GM21529 (cell line): ENCODE data around the gene LRP1.

ENCODE experiments used
- ATAC-seq: cut with Tn5 transposase; IDR thresholded peaks from one replicate; pipeline ENCODE4 v1.9.1; 2021; ENCODE audit not compliant: unreplicated experiment

Gene LRP1

DNA sequence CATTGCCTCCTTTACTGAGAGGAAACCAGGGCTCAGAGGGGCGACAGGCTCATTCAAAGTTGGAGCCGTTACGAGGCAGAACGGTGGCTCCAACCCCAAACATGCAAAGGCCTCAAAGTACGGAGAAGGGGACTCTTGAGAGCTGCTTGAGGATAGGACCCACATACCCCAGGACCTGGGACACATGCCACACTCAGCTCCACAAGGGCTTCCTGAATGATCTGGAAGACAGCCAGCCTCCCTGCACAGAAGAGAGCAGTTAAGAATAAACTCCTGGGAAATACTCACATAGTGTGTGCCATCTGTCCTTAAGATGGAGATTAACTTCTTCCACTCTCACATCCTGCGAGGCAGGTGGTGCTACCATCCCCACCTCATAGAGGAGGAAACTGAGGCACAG, 61.8 kb downstream of the LRP1 start:
- no peak for ATAC-seq

DNA sequence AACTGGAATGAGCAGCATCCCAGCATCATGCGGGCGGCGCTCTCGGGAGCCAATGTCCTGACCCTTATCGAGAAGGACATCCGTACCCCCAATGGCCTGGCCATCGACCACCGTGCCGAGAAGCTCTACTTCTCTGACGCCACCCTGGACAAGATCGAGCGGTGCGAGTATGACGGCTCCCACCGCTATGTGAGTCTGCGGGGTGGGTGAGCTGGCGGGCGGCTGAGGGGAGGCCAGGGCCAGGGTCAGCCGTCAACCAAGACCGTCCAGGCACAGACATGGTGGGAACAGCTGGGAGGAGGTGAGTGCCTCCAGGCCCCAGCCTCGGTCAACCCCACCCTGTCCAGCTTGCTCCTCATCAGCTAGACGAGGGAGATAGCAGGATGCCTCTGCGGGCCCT, 62.5 kb downstream of the LRP1 start:
- ATAC-seq: no peak

GRCh38 chr12:57191410-57191809, 63.1 kb downstream of the LRP1 start:
- ATAC-seq: no peak

DNA sequence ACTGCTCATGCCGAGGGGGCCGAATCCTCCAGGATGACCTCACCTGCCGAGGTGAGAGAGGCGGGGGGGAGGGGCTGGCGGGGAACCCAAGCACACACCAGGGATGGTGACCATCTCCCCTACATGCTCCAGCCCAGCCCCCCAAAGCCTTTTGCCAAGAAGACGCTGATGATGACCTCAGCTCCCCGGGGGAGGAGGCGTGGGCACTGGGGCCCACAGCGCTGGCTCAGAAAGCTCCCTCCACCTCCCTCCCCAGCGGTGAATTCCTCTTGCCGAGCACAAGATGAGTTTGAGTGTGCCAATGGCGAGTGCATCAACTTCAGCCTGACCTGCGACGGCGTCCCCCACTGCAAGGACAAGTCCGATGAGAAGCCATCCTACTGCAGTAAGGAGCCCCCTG, 64.6 kb downstream of the LRP1 start:
- no peak for ATAC-seq

DNA sequence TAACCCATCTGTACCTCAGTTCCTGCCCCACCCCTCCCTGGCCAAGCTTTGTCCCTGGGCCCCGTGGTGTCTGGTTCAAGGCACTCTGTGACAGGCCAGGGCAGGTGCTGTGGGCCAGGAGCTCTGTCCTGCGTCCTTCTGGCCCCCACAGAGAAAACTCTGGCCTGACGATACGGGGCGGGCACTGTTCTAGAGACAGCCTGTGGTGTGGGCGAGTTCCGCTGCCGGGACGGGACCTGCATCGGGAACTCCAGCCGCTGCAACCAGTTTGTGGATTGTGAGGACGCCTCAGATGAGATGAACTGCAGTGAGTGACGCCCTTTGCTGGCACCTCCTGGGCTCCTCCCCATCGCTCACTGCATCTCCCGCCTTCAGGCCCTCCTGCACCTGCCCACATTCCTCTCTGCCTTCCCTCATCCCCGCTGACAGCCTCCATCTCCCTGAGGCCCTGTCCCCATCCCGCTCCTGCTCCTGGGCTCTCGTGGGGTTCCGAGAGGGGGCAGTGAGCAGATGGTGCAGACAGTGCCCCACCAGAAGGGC, 65.5 kb downstream of the LRP1 start:
- ATAC-seq: no peak

DNA sequence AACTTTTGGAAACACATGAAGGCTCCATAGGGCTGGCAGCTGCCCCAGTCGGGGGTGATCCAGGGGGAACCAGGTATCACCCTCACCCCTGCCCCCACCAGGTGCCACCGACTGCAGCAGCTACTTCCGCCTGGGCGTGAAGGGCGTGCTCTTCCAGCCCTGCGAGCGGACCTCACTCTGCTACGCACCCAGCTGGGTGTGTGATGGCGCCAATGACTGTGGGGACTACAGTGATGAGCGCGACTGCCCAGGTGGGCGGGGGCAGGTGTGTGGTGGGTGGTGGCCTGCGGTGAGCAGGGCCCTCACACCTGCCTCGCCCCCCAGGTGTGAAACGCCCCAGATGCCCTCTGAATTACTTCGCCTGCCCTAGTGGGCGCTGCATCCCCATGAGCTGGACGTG, 66.0 kb downstream of the LRP1 start:
- no peak for ATAC-seq

DNA sequence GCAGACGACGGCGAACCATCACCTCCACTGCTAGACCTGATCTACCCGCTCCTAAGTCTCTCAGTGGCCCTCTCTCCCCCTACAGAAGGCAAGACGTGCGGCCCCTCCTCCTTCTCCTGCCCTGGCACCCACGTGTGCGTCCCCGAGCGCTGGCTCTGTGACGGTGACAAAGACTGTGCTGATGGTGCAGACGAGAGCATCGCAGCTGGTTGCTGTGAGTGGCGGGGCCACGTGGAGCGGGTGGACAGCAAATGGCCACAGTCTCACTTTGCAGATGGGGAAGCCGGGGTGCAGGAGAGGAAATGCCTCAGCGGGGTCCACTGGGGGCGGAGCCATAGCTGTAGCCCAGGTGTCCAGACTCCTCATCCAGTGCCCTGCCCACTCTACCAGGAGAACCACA, 66.9 kb downstream of the LRP1 start:
- no peak for ATAC-seq

- ATAC-seq: no peak
These were observed 67.5 kb downstream of the LRP1 start for GRCh38 chr12:57195611-57196371.

DNA sequence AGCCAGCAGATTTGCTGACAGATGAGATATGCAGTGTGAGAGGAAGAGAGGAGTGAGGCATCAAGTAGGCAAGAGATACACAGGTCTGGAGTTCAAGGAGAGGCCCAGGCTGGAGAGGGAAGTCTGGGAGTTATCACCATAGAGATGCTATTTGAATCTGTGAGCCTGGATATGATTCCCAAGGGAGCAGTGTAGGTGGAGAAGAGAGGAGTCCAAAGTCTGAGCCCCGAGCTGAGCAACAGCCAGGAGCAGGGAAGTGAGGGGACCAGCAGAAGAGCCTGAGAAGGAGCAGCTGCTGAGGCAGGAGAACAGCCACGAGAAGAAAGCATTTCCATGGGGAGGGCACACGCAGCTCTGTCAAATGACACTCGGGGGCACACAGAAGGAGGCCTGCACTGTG, 68.2 kb downstream of the LRP1 start:
- ATAC-seq: no peak

GRCh38 chr12:57196956-57197355, 68.7 kb downstream of the LRP1 start:
- no peak for ATAC-seq

GRCh38 chr12:57198329-57198728, 70.0 kb downstream of the LRP1 start:
- ATAC-seq: no peak

DNA sequence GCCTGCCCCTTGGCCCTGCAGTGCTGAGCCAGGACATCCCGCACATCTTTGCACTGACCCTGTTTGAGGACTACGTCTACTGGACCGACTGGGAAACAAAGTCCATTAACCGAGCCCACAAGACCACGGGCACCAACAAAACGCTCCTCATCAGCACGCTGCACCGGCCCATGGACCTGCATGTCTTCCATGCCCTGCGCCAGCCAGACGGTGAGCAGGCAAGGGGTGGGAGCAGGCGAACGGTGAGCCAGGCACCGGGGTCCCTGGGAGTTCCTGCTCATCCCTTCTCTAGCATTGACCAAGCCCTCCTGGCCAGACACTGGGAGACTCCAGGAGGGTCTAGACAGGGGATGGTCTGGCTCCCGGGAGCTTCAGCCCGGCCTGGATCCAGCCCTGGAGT, 70.9 kb downstream of the LRP1 start:
- no peak for ATAC-seq

DNA sequence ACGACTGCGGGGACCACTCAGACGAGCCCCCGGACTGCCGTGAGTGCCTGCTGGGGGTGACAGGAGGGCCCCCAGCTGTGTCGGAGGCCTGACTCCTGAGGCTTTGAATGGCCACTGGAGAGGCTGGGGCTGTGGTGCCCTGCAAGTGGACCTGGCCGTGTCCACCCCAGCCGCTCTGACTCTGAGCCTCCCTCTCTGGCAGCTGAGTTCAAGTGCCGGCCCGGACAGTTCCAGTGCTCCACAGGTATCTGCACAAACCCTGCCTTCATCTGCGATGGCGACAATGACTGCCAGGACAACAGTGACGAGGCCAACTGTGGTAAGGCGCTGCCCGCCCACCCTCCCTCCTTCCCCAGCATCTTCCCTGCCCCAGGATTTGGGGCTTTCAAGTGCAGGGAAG, 72.2 kb downstream of the LRP1 start:
- no peak for ATAC-seq

DNA sequence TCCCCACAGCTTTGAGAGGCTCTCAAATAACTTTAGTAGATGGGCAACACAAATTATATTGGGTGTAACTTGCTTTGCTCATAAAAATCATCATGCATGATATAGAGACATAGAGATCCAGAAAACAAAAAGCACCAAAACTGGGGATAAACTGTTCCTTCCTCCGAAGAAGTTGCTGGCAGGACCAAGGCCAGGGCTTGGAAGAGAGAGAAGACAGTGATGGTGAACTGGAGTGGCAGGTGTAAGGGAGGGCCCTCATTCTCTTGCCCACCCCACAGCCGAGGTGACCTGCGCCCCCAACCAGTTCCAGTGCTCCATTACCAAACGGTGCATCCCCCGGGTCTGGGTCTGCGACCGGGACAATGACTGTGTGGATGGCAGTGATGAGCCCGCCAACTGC, 72.9 kb downstream of the LRP1 start:
- ATAC-seq: no peak

GRCh38 chr12:57201631-57202030, 73.3 kb downstream of the LRP1 start:
- no peak for ATAC-seq

- ATAC-seq: no peak
These were observed 74.0 kb downstream of the LRP1 start for GRCh38 chr12:57202321-57202720.

DNA sequence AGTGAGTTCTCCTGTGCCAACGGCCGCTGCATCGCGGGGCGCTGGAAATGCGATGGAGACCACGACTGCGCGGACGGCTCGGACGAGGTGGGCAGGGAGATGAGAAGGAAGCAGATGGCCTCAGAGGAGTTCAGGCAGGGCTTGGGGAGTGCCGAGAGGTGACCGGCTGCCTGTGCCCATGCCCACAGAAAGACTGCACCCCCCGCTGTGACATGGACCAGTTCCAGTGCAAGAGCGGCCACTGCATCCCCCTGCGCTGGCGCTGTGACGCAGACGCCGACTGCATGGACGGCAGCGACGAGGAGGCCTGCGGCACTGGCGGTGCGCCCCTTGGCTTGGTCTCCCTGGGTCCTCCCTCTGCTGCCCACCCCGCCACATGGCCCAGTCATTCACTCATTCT, 74.9 kb downstream of the LRP1 start:
- no peak for ATAC-seq

- ATAC-seq: no peak
These were observed 75.5 kb downstream of the LRP1 start for GRCh38 chr12:57203791-57204190.

GRCh38 chr12:57204454-57204853, 76.2 kb downstream of the LRP1 start:
- ATAC-seq: no peak

DNA sequence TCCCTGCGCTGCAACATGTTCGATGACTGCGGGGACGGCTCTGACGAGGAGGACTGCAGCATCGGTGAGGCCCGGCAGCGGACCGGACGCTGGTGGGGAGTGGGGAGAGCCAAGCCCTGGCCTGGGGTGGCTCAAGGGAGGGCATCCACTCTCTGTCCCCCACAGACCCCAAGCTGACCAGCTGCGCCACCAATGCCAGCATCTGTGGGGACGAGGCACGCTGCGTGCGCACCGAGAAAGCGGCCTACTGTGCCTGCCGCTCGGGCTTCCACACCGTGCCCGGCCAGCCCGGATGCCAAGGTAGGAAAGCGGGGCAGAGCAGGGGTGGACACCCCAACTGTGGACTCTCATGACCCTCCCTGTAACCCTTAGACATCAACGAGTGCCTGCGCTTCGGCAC, 76.9 kb downstream of the LRP1 start:
- ATAC-seq: no peak

- ATAC-seq: no peak
These were observed 77.6 kb downstream of the LRP1 start for GRCh38 chr12:57205931-57206330.

DNA sequence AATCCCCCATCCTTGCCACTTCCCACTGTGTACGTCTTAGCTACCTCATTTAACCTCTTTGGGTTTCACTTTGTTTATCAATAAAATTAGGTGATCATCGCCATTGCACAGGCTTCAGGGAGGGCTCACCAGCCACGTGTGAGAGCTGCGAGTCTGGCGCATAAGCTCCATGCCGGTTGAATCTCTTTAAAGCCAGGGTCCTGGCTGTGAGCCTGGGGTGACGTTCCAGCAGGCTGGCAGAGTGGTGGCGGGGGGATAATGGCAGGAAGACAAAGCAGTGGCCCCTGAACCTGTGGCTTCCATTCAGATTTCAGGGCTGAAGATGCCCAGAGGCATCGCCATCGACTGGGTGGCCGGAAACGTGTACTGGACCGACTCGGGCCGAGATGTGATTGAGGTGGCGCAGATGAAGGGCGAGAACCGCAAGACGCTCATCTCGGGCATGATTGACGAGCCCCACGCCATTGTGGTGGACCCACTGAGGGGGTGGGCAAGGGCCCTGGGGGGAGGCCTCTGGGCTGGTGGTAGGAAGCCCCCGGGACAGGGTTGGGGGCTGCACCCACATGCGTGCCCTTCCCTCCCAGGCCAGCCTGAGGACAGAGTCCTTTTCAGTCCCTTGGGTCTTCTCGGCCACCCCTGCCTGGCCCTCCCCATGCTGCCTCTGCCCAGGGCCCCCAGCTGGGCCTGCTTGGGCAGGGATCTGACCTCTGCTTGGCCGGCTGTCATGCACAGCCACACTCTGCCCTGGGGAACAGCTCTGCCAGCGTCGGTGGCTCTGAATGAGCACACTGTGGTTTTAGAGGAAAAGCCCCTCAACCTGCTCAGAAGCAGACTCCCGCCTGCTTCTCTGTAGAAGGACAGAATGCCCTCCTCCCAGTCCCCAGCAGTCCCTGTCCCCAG, 79.7 kb downstream of the LRP1 start:
- ATAC-seq: no peak
